HG03095 (cell line): ENCODE measurements around the gene PRKCH.

Source experiments
- ATAC-seq: cut with Tn5 transposase; IDR thresholded peaks from one replicate; pipeline ENCODE4 v1.9.1; 2021; ENCODE audit warnings: moderate library complexity; ENCODE audit not compliant: unreplicated experiment

The PRKCH gene

GRCh38 chr14:61561657-61562276, 240.4 kb downstream of the PRKCH start:
- ATAC-seq: no peak

GRCh38 chr14:61562321-61563161, 241.2 kb downstream of the PRKCH start:
- no peak for ATAC-seq

GRCh38 chr14:61563162-61563511, 241.8 kb downstream of the PRKCH start:
- ATAC-seq: no peak

- ATAC-seq: no peak
Observed at GRCh38 chr14:61563880-61564617, 242.7 kb downstream of the PRKCH start.

GRCh38 chr14:61564618-61565091, 243.3 kb downstream of the PRKCH start:
- no peak for ATAC-seq

GRCh38 chr14:61565181-61565580, 243.8 kb downstream of the PRKCH start:
- no peak for ATAC-seq

- no peak for ATAC-seq
Observed at GRCh38 chr14:61565836-61566536, 244.6 kb downstream of the PRKCH start.

GRCh38 chr14:61566537-61567225, 245.3 kb downstream of the PRKCH start:
- ATAC-seq: no peak

- ATAC-seq: peak; percentile 2
Observed at GRCh38 chr14:61567838-61568571, 246.6 kb downstream of the PRKCH start.

GRCh38 chr14:61568572-61569011, 247.2 kb downstream of the PRKCH start:
- peak; percentile 82 for ATAC-seq

- no peak for ATAC-seq
Observed at GRCh38 chr14:61569308-61569707, 247.9 kb downstream of the PRKCH start.

- ATAC-seq: no peak
Observed at GRCh38 chr14:61569812-61570548, 248.6 kb downstream of the PRKCH start.

GRCh38 chr14:61570549-61571290, 249.3 kb downstream of the PRKCH start:
- no peak for ATAC-seq

- ATAC-seq: no peak
Observed at GRCh38 chr14:61571917-61572316, 250.5 kb downstream of the PRKCH start.

- no peak for ATAC-seq
Observed at GRCh38 chr14:61573321-61573720, 251.9 kb downstream of the PRKCH start.

- no peak for ATAC-seq
Observed at GRCh38 chr14:61573748-61574513, 252.6 kb downstream of the PRKCH start.

GRCh38 chr14:61574514-61574807, 253.1 kb downstream of the PRKCH start:
- ATAC-seq: no peak

GRCh38 chr14:61575126-61575525, 253.7 kb downstream of the PRKCH start:
- no peak for ATAC-seq
